ENCODE results near the gene NDST1. TPM values are rescaled to one million over a fixed set of nuclear protein-coding genes. Genes with fewer than 3 reads are reported as not detected.

NDST1 gene
- total RNA-seq, 4 donors from 2014 or later: 36.1 to 70.5 (median 50.5) TPM

- intact Hi-C loops (cut with DNase I; ENCODE audit: low total_unique reads): no loop called here
- in situ Hi-C loops (cut with MboI; ENCODE audit: low sequenced_read_pairs in 4 of 4): no loop called here
These were observed 73.0 kb downstream of the NDST1 start for GRCh38 chr5:150580917-150581316.

GRCh38 chr5:150582241-150583109 is 74.5 kb downstream of the NDST1 start:
- intact Hi-C loops (cut with DNase I; ENCODE audit: low total_unique reads): no loop called here
- no peaks in the 10 kb centered on the region for H3K36me3 ChIP-seq
- ATAC-seq: no peak
- no peak overlapping the region for H3K4me3 ChIP-seq
- in situ Hi-C loops (cut with MboI; ENCODE audit: low sequenced_read_pairs in 4 of 4): no loop called here
- H3K27ac ChIP-seq: no peak overlapping the region
- TF ChIP-seq CTCF (IDR thresholded peaks at IDR 0.05 in 4 of 5, conservative IDR thresholded peaks at IDR 0.05 in 1 of 5): no peak
- no peak for TF ChIP-seq POLR2A (IDR thresholded peaks at IDR 0.05)
- peaks cover 0 to 19% of the 10 kb centered on the region in 2 donors for H3K4me1 ChIP-seq
- H3K9me3 ChIP-seq: no peaks in the 10 kb centered on the region
- peak in 1 of 2 donors; percentile 12 for DNase-seq
- no peaks in the 10 kb centered on the region for H3K27me3 ChIP-seq

More at GRCh38 chr5:150580917-150581316, 73.0 kb downstream of the NDST1 start:
- DNase-seq (peak in 1 of 2 donors; percentile 1), ATAC-seq (no peak)
- H3K27ac ChIP-seq: no peak overlapping the region
- TF ChIP-seq CTCF (IDR thresholded peaks at IDR 0.05 in 4 of 5, conservative IDR thresholded peaks at IDR 0.05 in 1 of 5): no peak
- no peak for TF ChIP-seq POLR2A (IDR thresholded peaks at IDR 0.05)
- H3K36me3 ChIP-seq: no peaks in the 10 kb centered on the region
- peaks cover 0 to 8% of the 10 kb centered on the region in 2 donors for H3K4me1 ChIP-seq
- H3K27me3 ChIP-seq: no peaks in the 10 kb centered on the region
- no peak overlapping the region for H3K4me3 ChIP-seq
- no peaks in the 10 kb centered on the region for H3K9me3 ChIP-seq

GRCh38 chr5:150583541-150584225 is 75.8 kb downstream of the NDST1 start:
- Histone ChIP-seq H3K4me1 (peaks cover 0 to 19% of the 10 kb centered on the region in 2 donors), H3K27me3 (no peaks in the 10 kb centered on the region), H3K4me3 (no peak overlapping the region), H3K27ac (peak overlapping the region in 1 of 4 donors; percentile 28), H3K9me3 (no peaks in the 10 kb centered on the region), H3K36me3 (no peaks in the 10 kb centered on the region)
- ATAC-seq: peak in 1 of 2 donors; percentile 31
- in situ Hi-C loops (cut with MboI; ENCODE audit: low sequenced_read_pairs in 4 of 4): no loop called here
- TF ChIP-seq POLR2A (IDR thresholded peaks at IDR 0.05) (no peak), CTCF (IDR thresholded peaks at IDR 0.05 in 4 of 5, conservative IDR thresholded peaks at IDR 0.05 in 1 of 5) (no peak)
- peak in 1 of 2 donors; percentile 12 for DNase-seq
- intact Hi-C loops (cut with DNase I; ENCODE audit: low total_unique reads): no loop called here

- no peak for TF ChIP-seq POLR2A (IDR thresholded peaks at IDR 0.05)
- TF ChIP-seq CTCF (IDR thresholded peaks at IDR 0.05 in 4 of 5, conservative IDR thresholded peaks at IDR 0.05 in 1 of 5): no peak
- intact Hi-C loops (cut with DNase I; ENCODE audit: low total_unique reads) (no loop called here), in situ Hi-C loops (cut with MboI; ENCODE audit: low sequenced_read_pairs in 4 of 4) (no loop called here)
- H3K27ac ChIP-seq: peak overlapping the region; percentile 73 to 84 (median 80)
- no peaks in the 10 kb centered on the region for H3K36me3 ChIP-seq
- no peak overlapping the region for H3K4me3 ChIP-seq
- H3K27me3 ChIP-seq: no peaks in the 10 kb centered on the region
- H3K4me1 ChIP-seq: peaks cover 6 to 24% of the 10 kb centered on the region in 2 donors
- DNase-seq (peak in 1 of 2 donors; percentile 11), ATAC-seq (no peak)
- H3K9me3 ChIP-seq: no peaks in the 10 kb centered on the region
These were observed 76.8 kb downstream of the NDST1 start for GRCh38 chr5:150584556-150585335.

Measured in gastrocnemius medialis (tissue), 4 donors.